GM21717 (cell line): ENCODE results near the gene KDM8.

Source experiments
- ATAC-seq: cut with Tn5 transposase; IDR thresholded peaks from one replicate; pipeline ENCODE4 v1.9.1; 2021; ENCODE audit warnings: mild to moderate bottlenecking, moderate library complexity; ENCODE audit not compliant: unreplicated experiment

The KDM8 gene

GRCh38 chr16:27228621-27229501 lies 25.5 kb downstream of the KDM8 start:
- ATAC-seq, result no peak

- no peak for ATAC-seq
Measured at GRCh38 chr16:27229891-27230470, 26.7 kb downstream of the KDM8 start.

- no peak for ATAC-seq
Measured at GRCh38 chr16:27230562-27231001, 27.3 kb downstream of the KDM8 start.

DNA sequence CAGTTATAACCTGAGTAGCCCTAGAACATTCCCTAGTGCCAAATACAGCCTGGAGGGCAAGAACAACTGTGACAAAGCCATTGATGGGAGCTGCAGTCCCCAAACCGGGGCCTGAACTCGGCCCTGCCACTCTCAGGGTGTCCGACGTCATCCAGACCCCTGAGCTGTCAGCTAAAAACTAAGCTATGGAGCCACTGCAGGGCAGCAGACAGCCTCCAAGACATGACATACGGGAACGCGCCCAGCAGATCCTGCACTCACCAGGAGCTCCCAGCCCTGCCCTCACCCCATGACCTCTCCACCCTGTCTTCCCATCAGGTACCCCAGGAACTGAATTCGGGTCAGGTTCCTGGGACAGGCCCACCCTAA lies 28.4 kb downstream of the KDM8 start:
- peak; percentile 11 for ATAC-seq

GRCh38 chr16:27232061-27232900 lies 29.0 kb downstream of the KDM8 start:
- peak; percentile 47 for ATAC-seq

GRCh38 chr16:27232901-27233625 lies 29.7 kb downstream of the KDM8 start:
- ATAC-seq, result no peak

- ATAC-seq, result no peak
Measured at GRCh38 chr16:27233731-27234130, 30.4 kb downstream of the KDM8 start.

DNA sequence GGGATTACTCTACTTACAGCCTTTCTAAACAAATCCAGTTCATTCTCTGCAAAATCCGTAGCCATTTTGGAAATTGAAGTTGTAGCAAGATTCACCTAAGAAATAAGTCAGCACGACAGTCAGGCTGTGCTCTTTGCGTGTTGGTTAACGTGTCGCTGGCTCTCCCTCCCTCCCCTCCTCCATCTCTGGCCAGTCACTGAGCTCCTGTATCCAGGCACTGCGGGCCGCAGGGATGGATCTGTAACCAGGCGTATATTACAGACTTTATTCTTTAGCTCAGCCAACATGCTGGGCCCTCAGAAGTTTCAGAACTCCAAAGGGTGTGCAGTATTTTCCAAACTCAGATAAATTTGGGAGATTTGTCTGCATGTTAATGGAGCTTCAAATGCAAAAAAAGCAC lies 30.8 kb downstream of the KDM8 start:
- no peak for ATAC-seq

GRCh38 chr16:27234603-27235002 lies 31.3 kb downstream of the KDM8 start:
- ATAC-seq, result no peak

DNA sequence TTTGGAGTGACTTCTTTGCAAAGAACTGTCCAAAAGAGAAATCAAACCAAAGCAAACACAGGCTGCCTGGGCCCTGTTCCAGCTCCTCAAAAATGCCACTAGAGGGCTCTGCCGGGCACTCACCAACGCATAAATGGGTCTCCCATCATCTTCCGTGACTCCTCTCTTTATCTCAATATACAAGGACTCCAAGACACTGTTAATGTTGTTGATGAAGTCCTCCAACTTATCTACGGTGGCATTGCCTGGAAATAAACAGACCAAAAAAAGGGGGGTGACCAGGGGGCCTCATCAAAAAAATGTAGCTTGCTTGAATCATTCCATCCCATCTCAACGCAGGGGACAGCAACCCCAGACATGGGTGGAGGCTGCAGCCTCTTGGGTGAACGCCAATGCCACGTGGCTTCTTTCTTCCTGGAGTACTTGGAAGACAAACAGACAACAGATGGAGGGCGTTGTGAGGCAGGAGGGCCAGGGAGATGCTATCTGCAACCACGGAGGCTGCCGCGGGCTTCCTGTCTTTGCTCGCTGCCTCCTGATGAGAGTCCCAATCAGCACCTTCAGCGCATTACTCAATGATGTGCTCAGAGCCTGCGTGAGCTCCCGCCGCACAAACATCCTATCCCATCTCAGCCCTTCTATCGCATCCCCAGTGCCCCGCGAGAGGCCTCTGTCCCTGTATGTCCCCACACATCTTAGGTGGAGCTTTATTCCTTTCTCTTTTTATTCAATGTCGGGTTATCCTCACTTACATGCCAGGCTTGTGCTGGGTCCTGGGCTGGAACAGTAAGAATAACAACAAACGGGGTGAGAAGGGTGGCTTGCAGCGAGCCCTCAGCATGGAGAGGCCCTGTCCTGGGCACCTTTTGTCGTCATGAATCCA lies 32.0 kb downstream of the KDM8 start:
- ATAC-seq, result no peak

DNA sequence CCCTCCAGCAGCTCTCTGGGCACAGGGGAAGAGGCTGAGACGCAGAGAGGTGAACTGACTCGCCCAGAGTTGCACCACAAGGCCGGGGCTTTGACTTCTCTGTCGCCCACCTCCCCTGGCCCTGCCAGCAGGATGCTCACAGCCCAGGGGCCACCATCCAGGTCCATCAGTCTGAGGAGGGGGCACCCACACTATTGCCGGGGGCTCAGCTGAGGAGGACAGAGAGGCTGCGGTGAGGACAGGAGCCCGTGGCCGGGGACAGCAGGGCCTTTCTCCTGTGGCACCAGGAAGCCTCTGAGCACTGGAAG lies 32.6 kb downstream of the KDM8 start:
- no peak for ATAC-seq

DNA sequence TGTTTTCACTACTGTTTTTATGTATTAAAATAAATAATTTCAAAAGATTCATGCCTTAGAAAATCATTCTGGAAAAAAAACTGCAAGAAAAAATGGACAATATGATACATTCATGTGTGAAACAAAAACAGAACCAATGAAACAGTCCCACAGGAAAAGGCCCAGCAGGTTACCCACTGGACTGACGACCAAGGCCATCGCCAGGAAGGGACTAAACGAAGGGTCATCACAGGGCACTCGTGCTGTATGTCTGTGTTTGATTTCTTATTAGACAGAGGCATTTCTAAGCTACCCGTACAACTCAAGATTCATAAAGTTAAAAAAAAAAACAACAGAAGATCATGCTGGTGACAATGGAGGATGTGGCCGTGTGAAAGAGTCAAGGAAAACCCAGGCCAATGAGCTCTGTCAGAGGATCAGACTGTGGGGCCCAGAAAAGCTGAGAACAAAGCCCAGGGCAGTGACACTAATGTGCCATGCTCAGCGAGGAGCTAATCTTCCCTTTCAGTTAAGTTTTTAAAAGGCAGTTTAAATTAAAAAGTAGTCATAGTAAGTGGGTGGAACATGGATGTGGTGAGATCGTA lies 33.4 kb downstream of the KDM8 start:
- ATAC-seq, result no peak

DNA sequence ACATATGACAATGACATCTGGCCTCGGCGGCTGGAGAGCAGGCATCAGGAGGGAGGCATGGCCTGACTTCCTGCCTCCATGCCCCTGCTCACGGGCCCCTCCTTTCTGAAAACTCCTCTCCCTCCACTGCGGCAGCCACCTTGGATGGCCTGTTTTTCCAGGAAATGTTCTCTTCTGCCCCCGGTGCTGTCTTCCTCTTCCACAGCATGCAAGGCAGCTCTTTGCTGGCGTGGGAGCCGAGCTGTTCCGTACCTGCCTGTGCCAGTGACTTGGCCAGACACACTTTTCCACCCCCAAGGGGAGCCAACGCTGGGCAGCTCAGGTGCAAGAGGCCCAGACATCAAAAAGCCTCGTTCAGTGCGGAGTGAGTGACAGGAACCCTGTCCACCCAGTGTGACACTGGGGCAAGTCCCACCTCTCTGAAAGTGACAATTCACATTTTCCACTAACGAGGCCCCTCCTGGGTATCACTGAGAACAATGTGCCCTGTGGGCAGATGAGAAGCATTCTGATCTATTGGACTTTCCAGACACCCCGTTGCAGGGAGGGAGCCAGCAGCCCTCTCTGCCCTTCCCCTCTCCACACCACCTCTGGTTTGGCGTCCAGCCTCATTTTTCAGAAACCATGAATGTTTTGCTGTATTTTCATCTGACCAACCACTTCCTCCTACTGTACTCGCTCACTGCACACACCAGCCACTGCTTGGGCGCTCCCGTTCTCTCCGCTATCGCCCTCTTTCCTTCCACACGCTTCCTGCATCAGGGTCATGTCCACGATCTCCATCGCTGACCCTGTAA lies 34.1 kb downstream of the KDM8 start:
- peak; percentile 70 for ATAC-seq

DNA sequence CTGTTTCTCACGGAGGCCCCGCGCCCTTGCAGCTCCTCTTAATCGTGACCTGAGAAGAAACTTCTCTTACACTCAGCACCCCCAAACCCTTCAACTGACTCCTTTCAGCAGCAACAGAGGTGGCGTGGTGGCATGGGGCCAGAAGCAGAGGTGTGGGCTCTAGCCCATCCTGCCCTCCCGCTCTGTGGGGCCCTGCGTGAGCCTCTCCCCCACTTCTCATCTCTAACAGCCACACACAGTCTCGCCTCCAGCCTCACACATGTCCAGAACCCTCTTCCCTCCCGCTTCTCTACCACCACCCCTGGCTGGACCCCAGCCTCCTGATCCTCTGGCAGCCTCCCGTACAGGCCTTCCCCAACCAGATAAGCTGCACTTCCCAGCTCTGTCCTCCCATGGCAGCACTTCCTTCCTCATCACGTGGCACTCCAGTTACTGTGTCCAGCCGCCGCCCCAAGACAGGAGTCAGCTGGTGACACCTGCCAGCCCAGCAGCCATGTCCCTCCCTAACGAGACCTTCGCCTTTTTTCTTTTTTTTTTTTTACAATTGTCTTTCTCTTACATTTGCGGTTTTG lies 34.8 kb downstream of the KDM8 start:
- peak; percentile 8 for ATAC-seq

DNA sequence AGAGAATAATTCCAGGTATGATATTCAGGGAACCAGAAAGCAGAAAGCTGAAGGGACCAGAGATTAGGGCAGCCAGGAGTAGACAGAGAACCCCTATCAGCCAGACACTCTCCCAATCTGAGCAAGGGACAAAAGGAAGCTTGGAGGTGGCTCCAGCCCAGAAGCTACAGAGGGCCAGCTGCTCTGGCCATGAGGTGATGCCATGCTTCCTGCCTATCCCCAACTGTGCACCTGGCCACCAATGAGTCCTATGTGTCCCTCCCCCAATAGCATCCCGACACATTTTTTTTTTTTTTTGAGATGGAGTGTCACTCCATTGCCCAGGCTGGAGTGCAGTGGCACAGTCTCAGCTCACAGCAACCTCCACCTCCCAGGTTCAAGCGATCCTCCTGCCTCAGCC lies 35.3 kb downstream of the KDM8 start:
- ATAC-seq, result no peak

DNA sequence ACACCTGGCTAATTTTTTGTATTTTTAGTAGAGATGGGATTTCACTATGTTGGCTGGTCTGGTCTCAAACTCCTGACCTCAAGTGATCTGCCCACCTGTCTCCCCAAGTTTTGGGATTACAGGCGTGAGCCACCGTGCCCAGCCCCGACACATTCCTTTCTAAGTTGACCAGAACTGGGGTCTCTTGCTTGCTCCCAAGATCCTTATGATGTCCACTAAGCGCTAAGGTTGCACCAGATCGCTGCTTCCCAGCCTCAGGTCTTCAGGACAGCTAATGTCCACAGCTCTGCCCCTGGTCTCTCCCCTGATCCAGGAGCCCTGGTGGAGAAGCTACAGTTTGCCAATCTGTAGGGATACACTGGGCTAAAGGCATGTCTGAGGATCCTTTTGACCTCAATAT lies 35.7 kb downstream of the KDM8 start:
- no peak for ATAC-seq

GRCh38 chr16:27239906-27240655 lies 36.8 kb downstream of the KDM8 start:
- no peak for ATAC-seq

DNA sequence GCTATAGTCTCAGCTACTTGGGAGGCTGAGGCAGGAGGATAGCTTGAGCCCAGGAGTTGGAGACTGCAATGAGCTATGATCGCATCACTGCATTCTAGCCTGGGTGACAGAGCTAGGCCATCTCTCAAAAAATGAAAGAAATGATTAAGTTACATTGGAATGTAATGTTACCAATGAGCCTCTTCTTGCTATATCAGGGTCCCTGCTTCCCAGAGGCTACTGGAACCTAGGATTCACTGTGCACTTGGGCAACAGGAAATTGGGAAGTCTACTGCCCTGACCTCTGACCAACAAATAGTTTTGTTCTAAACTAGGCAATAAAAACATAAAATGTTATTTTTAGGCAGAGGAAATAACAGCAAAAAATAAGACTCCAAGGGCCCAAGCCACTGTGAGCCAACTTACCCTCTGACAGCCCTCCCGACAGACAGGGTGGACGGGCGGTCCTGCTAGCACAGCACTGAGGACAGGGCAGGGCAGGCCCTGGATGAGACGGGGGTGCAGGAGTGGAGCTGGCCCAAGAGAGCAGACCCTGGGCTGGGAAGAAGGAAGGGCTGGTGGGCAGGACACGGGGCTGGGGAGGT lies 37.7 kb downstream of the KDM8 start:
- ATAC-seq, result no peak
